Keratinocyte (primary cell): ENCODE data around the gene HMGCR.
A peak's percentile ranks its signal among the peaks of the same experiment; 100 is the strongest.

Experiments used
- EZH2 ChIP-seq: IDR thresholded peaks from one replicate; pipeline ENCODE4 v1.6.1; 2012; ENCODE audit warnings: inconsistent platforms, mild to moderate bottlenecking, low read length, moderate library complexity
- TF ChIP-seq, protein P1 (sequence below), 3 experiments: IDR thresholded peaks in 1 of 3; conservative IDR thresholded peaks in 1 of 3; optimal IDR thresholded peaks in 1 of 3; 2 replicates in 2 of 3; 3 replicates in 1 of 3; pipeline versions ENCODE3 to v1.5.1; 2011; ENCODE audit warnings: low read length in 3 of 3, mild to moderate bottlenecking in 3 of 3, moderate library complexity in 2 of 3, control low read depth in 1 of 3, inconsistent platforms in 1 of 3; ENCODE audit not compliant: insufficient read depth in 2 of 3; ENCODE audit errors: extremely low read depth in 1 of 3

DNA sequence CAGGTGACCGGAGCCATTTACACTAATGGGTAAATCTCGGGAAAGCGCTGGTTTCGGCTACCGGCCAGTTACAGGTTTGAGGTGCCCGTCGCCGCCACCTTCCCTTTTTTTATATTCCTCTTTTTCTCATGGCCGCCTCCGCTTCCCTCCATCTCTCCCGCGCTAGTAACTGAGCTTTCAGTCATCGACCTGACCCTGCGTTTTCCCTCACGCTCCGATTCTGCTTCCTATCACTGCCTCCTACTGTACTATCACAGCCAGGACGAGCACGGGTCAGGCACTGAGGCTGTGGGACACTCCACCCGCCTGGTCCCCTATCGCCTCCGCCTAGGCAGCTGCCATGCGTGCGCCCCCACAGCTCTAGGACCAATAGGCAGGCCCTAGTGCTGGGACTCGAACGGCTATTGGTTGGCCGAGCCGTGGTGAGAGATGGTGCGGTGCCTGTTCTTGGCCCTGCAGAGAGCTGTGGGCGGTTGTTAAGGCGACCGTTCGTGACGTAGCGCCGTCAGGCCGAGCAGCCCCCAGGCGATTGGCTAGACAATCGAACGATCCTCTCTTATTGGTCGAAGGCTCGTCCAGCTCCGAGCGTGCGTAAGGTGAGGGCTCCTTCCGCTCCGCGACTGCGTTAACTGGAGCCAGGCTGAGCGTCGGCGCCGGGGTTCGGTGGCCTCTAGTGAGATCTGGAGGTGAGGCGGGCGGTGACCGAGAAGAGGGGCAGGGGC is at the start of gene HMGCR:
- TF ChIP-seq, protein P1, sequence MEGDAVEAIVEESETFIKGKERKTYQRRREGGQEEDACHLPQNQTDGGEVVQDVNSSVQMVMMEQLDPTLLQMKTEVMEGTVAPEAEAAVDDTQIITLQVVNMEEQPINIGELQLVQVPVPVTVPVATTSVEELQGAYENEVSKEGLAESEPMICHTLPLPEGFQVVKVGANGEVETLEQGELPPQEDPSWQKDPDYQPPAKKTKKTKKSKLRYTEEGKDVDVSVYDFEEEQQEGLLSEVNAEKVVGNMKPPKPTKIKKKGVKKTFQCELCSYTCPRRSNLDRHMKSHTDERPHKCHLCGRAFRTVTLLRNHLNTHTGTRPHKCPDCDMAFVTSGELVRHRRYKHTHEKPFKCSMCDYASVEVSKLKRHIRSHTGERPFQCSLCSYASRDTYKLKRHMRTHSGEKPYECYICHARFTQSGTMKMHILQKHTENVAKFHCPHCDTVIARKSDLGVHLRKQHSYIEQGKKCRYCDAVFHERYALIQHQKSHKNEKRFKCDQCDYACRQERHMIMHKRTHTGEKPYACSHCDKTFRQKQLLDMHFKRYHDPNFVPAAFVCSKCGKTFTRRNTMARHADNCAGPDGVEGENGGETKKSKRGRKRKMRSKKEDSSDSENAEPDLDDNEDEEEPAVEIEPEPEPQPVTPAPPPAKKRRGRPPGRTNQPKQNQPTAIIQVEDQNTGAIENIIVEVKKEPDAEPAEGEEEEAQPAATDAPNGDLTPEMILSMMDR (optimal IDR thresholded peaks at IDR 0.05 in 1 of 3, IDR thresholded peaks at IDR 0.05 in 1 of 3, conservative IDR thresholded peaks at IDR 0.05 in 1 of 3; ENCODE audit: extremely low read depth in 1 of 3, insufficient read depth in 2 of 3, low read length in 3 of 3): peak in 2 of 3 experiments; percentile 15 to 82
- no peak for TF ChIP-seq EZH2
